Gastrocnemius medialis (tissue), 4 donors: ENCODE data around the gene ASB18. TPM values are rescaled to one million over a fixed set of nuclear protein-coding genes. Genes with fewer than 3 reads are reported as not detected.
"Not testable (repeated sequence)": the region's sequence is repeated elsewhere in the genome, so short reads cannot be mapped to it uniquely, and the experiment has no call there.

Experiments used
- ATAC-seq, 2 donors: fragments of 150-250 bp; one replicate each; pipeline ENCODE4 v1.9.1; 2016
- DNase-seq, 2 donors: peaks; one replicate each; pipeline ENCODE4 v3.0.0-alpha.2; 2019
- H3K27ac ChIP-seq, 4 donors: fragments of 200-600 bp; sonication (generic); 1 replicate in 1 of 4; 2 replicates in 3 of 4; pipeline ENCODE4 v1.5.1; 2016 to 2018; ENCODE audit warnings: mild to moderate bottlenecking in 2 of 4, moderate library complexity in 1 of 4
- H3K27me3 ChIP-seq, 3 donors: fragments of 200-600 bp; sonication (generic) in 2 of 3; 1 replicate in 1 of 3; 2 replicates in 2 of 3; pipeline versions ENCODE4 v1.5.1 to v1.6.0; 2016 to 2019; ENCODE audit warnings: mild to moderate bottlenecking in 1 of 3, moderate library complexity in 1 of 3
- H3K36me3 ChIP-seq, 2 donors: fragments of 200-600 bp; sonication (generic) in 1 of 2; one replicate each; pipeline ENCODE4 v1.5.1; 2017 to 2018
- H3K4me1 ChIP-seq, 2 donors: fragments of 200-600 bp; sonication (generic) in 1 of 2; one replicate each; pipeline ENCODE4 v1.5.1; 2016 to 2017; ENCODE audit warnings: mild to moderate bottlenecking in 2 of 2
- H3K4me3 ChIP-seq, 4 donors: fragments of 200-600 bp; sonication (generic) in 3 of 4; 1 replicate in 1 of 4; 2 replicates in 3 of 4; pipeline ENCODE4 v1.5.1; 2016 to 2019; ENCODE audit warnings: mild to moderate bottlenecking in 2 of 4
- H3K9me3 ChIP-seq, 3 donors: fragments of 200-600 bp; sonication (generic) in 2 of 3; 1 replicate in 1 of 3; 2 replicates in 2 of 3; pipeline ENCODE4 v1.5.1; 2016 to 2019
- POLR2A ChIP-seq, 2 donors: fragments of 450-650 bp; IDR thresholded peaks; one replicate each; pipeline ENCODE4 v1.6.1; 2017; ENCODE audit warnings: antibody characterized with exemption in 2 of 2, mild to moderate bottlenecking in 2 of 2, moderate library complexity in 2 of 2
- in situ Hi-C, 4 donors: fragments of 200-750 bp; cut with MboI; loops; one replicate each; pipeline versions ENCODE4 v1.15.0 to v1.8.0; 2017; ENCODE audit warnings: low sequenced_read_pairs in 4 of 4
- intact Hi-C: fragments of 100-400 bp; cut with DNase I; formaldehyde crosslinking; loops from one replicate; pipeline ENCODE4 v1.15.1; 2023; ENCODE audit warnings: low total_unique reads
- total RNA-seq, 4 donors: library from RNA; depleted of rRNA; stranded (reverse); fragments of >200 nt; gene quantifications; one replicate each; pipeline versions ENCODE4 v1.1.0 to v1.2.3, GENCODE V29; 2016
- TF ChIP-seq, protein P1 (sequence below), 5 experiments: fragments of 450-650 bp in 3 of 5; fragments of 200-600 bp in 2 of 5; sonication (generic) in 2 of 5; IDR thresholded peaks in 4 of 5; conservative IDR thresholded peaks in 1 of 5; 1 replicate in 4 of 5; 2 replicates in 1 of 5; pipeline ENCODE4 v1.5.1; 2016 to 2019; ENCODE audit warnings: antibody characterized with exemption in 5 of 5, mild to moderate bottlenecking in 3 of 5, moderate library complexity in 3 of 5

Gene ASB18
- total RNA-seq, 4 donors from 2014 or later: 0.16 to 0.17 TPM; not detected in 2

DNA sequence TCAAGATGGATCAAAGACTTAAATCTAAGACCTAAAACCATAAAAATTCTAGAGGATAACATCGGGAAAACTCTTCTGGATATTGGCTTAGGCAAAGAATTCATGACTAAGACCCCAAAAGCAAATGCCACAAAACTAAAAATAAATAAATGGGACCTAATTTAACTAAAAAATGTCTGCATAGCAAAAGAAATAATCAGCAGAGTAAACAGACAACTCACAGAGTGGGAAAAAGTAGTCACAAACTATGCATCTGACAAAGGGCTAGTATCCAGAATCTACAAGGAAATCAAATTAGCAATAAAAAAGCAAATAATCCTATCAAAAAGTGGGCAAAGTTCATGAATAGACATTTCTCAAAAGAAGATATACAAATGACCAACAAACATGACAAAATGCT lies 18.2 kb upstream of the ASB18 start:
- in situ Hi-C loops: no loop called here
- H3K27ac ChIP-seq: no peak overlapping the region
- no peaks in the 10 kb centered on the region for H3K4me1 ChIP-seq
- no peak overlapping the region for H3K4me3 ChIP-seq
- no peaks in the 10 kb centered on the region for H3K36me3 ChIP-seq
- ATAC-seq (no peak), DNase-seq (no peak)
- H3K27me3 ChIP-seq: no peaks in the 10 kb centered on the region
- H3K9me3 ChIP-seq: peaks cover 0 to 6% (median 0%) of the 10 kb centered on the region in 3 donors
- intact Hi-C loops: no loop called here
- no peak for TF ChIP-seq POLR2A (IDR thresholded peaks at IDR 0.05)
- TF ChIP-seq, protein P1, sequence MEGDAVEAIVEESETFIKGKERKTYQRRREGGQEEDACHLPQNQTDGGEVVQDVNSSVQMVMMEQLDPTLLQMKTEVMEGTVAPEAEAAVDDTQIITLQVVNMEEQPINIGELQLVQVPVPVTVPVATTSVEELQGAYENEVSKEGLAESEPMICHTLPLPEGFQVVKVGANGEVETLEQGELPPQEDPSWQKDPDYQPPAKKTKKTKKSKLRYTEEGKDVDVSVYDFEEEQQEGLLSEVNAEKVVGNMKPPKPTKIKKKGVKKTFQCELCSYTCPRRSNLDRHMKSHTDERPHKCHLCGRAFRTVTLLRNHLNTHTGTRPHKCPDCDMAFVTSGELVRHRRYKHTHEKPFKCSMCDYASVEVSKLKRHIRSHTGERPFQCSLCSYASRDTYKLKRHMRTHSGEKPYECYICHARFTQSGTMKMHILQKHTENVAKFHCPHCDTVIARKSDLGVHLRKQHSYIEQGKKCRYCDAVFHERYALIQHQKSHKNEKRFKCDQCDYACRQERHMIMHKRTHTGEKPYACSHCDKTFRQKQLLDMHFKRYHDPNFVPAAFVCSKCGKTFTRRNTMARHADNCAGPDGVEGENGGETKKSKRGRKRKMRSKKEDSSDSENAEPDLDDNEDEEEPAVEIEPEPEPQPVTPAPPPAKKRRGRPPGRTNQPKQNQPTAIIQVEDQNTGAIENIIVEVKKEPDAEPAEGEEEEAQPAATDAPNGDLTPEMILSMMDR (IDR thresholded peaks at IDR 0.05 in 4 of 5, conservative IDR thresholded peaks at IDR 0.05 in 1 of 5): no peak

DNA sequence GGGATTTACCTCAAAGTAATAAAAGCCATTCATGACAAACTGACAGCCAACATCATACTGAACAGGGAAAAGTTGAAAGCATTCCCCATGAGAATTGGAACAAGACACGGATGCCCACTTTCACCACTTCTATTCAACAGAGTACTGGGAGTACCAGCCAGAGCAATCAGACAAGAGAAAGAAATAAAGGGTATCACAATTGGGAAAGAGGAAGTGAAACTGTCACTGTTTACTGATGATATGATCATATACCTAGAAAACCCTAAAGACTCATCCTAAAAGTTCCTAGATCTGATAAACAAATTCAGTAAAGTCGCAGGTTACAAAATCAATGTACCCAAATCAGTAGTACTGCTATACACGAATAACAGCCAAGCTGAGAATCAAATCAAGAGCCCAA lies 17.2 kb upstream of the ASB18 start:
- intact Hi-C loops (no loop called here), in situ Hi-C loops (no loop called here)
- peaks cover 0 to 6% (median 0%) of the 10 kb centered on the region in 3 donors for H3K9me3 ChIP-seq
- H3K27me3 ChIP-seq: no peaks in the 10 kb centered on the region
- no peak overlapping the region for H3K4me3 ChIP-seq
- no peak for TF ChIP-seq POLR2A (IDR thresholded peaks at IDR 0.05)
- TF ChIP-seq, protein P1 (IDR thresholded peaks at IDR 0.05 in 4 of 5, conservative IDR thresholded peaks at IDR 0.05 in 1 of 5): no peak
- no peaks in the 10 kb centered on the region for H3K4me1 ChIP-seq
- DNase-seq: no peak
- H3K27ac ChIP-seq: no peak overlapping the region
- ATAC-seq: no peak
- H3K36me3 ChIP-seq: no peaks in the 10 kb centered on the region

DNA sequence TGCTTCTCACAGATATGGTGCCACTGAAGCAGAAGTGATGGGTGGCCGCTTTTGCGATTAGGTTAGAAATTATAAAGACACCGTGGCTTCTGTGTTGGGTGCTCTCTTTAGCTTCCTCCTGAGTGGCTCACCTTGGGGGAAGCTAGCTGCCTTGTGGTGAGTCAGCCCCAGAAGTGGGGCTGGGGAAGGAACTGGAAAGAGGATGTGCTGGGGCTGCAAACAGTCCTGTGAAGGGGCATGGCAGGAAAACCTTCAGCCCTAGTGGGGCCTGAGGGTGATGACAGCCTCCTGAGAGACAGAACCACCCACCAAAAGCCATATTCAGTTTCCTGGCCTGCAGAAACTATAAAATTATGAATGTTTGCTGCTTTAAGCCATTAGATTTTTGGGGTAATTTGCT lies 8.9 kb upstream of the ASB18 start:
- no peak for ATAC-seq
- in situ Hi-C loops: no loop called here

DNA sequence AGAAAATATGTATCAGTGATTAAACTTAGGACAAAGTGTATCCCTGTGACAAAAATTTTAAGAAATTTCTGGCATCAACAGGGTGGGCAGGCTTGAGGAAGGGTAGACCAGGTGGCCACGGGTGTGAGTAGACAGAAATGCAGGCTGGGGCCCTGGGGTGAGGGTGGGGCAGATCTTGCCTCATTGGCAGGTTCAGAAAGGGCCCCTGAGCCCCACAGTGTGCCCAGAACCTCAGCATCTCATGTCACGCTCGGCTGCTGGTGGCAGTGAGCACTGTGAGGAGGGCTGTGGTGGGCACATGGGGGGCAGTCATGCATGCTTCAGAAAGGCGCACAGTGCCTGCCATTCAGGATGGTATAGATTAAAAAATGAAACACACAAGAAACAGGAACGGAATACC lies 7.6 kb upstream of the ASB18 start:
- Histone ChIP-seq H3K4me3 (no peak overlapping the region), H3K27me3 (no peaks in the 10 kb centered on the region), H3K36me3 (no peaks in the 10 kb centered on the region), H3K4me1 (no peaks in the 10 kb centered on the region), H3K27ac (no peak overlapping the region), H3K9me3 (peaks cover 0 to 3% (median 0%) of the 10 kb centered on the region in 3 donors)
- TF ChIP-seq POLR2A (IDR thresholded peaks at IDR 0.05): no peak
- TF ChIP-seq, protein P1 (IDR thresholded peaks at IDR 0.05 in 4 of 5, conservative IDR thresholded peaks at IDR 0.05 in 1 of 5): no peak
- ATAC-seq: no peak
- in situ Hi-C loops: no loop called here
- intact Hi-C loops: no loop called here
- DNase-seq: no peak

More for the DNA sequence above, 8.9 kb upstream of the ASB18 start:
- Histone ChIP-seq H3K27ac (no peak overlapping the region), H3K27me3 (no peaks in the 10 kb centered on the region), H3K4me3 (no peak overlapping the region), H3K9me3 (peaks cover 0 to 3% (median 0%) of the 10 kb centered on the region in 3 donors), H3K4me1 (no peaks in the 10 kb centered on the region), H3K36me3 (no peaks in the 10 kb centered on the region)
- TF ChIP-seq, protein P1 (IDR thresholded peaks at IDR 0.05 in 4 of 5, conservative IDR thresholded peaks at IDR 0.05 in 1 of 5): no peak
- no peak for TF ChIP-seq POLR2A (IDR thresholded peaks at IDR 0.05)
- intact Hi-C loops: no loop called here
- DNase-seq: no peak

DNA sequence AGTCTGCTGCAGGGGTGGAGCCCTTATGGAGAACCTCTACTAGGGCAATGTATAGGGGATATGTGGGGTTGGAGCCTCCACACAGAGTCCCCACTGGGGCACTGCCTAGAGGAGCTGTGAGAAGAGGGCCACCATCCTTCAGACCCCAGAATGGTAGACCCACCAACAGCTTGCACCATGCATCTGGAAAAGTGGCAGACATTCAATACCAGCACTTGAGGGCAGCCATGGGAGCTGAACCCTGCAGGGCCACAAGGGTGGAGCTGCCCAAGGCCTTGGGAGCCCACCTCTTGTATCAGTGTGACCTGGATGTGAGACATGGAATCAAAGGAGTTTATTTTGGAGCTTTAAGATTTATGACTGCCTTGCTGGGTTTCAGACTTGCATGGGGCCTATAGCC lies 5.7 kb upstream of the ASB18 start:
- H3K36me3 ChIP-seq, H3K27me3 ChIP-seq, in situ Hi-C loops, ATAC-seq, DNase-seq, H3K9me3 ChIP-seq, H3K4me3 ChIP-seq, H3K27ac ChIP-seq: not testable (repeated sequence)
- intact Hi-C loops: loop anchor here (10.0 kb wide), 1 partner anchor 1025 kb away; no protein-coding TSS in a partner anchor
- H3K4me1 ChIP-seq: peaks cover 6 to 17% of the 10 kb centered on the region in 2 donors
